HG03575 (cell line): ENCODE data around the gene NLRP8.
"Not testable (repeated sequence)": the region's sequence is repeated elsewhere in the genome, so short reads cannot be mapped to it uniquely, and the experiment has no call there.

Experiments
- ATAC-seq: cut with Tn5 transposase; IDR thresholded peaks from one replicate; pipeline ENCODE4 v1.9.1; 2021; ENCODE audit not compliant: unreplicated experiment, insufficient number of reproducible peaks, low FRiP score; ENCODE audit errors: extremely low read depth

NLRP8 gene

DNA sequence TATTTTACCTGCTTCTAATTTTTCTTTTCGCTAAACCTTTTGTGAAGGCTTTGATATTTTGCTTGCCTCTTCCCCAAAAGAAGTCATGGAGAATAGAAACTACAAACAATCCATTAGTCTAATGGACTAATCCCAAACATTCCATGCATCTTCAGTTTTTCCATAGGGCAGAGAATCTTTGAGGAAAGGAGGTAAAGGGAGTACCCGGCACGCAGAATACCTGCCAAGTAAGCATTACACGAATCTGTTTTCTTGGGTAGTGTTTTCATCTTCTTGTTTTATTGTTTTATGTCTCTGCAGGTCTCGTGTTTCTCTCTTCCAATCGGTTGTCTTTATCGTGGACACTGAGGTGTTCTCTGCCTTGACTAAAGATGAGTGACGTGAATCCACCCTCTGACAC is at the start of gene NLRP8:
Gene NLRP8, plus strand, starts transcription at position 301 of the 400 bp plus-strand sequence.
- no peak for ATAC-seq

DNA sequence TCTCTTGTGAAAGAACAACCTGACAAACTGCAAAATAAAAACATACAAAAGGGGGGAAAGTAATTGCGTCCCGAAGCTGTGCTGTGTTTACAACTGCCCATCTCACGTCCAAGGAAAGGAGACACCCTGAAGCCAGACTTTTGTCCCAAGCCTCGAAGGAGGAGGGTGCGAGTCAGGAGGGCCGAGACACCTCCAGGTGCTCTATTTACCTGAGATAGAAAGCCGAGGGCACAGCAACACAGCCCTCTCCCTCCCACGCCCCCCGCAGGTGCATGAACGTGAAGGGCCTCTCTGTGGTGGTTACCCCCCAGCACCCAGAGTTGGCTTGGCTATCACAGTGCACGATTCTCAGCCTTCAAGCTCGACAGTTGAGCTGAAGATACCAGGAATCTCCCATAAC is 48.7 kb upstream of the NLRP8 start:
- ATAC-seq, result no peak

DNA sequence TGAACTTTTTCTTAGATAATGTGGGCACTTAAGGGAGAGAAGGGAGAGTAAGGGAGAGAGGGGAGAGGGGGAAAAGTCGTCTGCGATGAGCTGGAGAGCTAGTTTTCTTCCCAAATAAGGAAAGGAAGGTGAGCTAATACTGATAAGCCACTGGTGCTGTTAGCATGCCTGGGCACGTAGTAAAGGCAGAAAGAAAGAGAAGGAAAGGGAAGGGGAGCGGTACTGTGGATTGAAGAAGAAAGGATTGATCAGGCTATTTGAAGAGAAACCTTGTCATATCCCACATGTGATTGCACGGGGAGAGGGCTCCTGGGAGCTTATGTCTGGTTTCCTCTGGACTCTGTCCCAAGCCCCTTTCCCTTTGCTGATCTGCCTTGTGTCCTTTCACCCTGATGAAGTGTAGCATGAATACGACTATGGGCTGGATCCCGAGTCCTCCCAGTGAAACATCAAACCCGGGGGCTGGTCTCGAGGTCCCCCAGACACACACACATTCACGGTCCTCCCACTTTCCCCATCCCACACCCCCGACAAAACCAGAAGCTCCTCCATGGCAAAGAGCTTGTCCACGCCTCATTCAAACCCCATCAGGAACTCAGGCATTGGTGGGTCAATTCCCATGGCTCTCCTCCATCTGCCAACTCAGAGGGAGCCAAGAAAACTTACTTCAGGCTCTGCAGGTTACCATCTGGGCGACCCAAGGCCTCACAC is 46.1 kb upstream of the NLRP8 start:
- no peak for ATAC-seq

DNA sequence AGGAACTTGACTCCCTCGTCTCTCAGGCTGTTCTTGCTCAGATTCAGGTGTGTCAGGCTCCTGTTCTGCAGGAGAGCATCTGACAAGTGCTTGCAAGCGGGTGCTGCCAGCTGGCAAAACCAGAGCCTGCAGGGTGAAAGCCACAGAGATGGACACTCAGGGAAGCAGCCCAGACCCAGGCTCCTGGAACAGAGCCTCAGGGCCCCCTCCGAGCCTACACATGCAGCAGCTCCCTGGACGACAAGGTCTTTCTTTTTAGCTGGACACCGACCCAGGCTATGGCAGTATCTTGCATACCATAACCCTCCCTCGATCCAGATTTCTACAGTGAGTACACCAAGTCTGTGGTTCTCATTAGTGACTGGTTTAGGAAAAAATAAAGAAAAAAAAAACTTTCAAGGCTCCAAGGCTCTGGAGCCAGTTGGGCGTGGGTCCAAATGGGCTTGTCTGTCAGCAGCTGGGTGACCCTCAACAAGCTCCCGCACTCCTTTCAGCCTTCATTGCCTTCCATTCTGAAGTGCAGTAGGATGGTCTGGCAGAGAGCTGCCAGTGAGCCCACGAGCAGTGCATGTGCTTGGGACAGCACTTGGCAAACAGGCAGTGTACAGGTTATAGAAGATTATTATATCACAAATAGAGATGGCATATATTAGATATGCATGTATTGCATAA is 45.4 kb upstream of the NLRP8 start:
- ATAC-seq, result no peak

DNA sequence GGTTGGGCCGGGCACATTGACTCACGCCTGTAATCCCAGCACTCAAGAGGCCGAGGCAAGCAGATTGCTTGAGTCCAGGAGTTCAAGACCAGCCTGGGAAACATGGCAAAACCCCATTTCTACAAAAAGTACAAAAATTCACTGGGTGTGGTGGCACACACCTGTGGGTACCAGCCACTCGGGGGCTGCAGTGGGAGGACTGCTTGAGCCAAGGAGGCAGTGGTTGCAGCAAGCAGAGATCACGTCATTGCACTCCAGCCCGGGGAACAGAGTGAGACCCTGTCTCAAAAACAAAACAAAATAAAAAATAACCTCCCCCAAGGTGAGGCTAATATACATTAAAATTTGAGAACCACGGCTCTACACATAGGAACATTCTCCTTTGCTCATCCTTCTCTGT is 40.3 kb upstream of the NLRP8 start:
- ATAC-seq, result no peak

DNA sequence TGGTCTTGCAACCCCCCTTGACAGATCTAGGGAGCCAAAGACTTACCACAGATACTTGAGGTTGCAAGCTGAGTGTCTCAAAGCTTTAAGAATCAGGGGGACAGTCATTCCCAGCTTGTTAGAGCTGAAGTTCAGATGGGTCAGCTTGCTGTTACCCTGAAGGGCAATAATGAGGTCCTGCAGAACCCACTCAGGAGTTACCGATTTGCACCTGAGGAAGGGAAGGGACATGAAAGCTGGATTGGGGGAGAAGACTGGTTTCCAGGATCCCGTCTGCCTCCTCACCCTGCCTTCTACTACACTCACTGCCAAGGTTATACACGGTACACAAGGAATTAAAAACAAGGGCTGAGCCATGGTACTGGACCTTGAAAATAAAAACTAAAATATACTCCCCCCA is 39.9 kb upstream of the NLRP8 start:
- ATAC-seq, result no peak

DNA sequence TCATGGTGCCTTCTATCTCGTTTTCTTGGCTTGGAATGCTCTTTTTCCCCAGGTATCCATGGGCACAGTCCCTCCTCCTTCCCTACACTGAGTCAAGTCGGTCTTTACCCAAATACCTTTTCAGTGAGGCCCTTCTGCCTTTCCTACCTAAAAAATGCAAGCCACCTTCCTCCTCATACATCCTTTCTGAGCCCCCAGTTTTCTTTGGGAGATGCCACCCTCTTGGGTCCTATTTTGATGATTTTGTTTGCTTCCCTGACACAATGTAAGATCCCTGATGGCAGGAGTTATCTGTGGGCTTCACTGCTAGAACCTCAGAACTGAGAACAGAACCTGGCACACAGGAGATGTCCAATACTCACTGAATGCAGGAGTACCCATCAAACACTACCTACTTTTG is 37.8 kb upstream of the NLRP8 start:
- ATAC-seq, result no peak

DNA sequence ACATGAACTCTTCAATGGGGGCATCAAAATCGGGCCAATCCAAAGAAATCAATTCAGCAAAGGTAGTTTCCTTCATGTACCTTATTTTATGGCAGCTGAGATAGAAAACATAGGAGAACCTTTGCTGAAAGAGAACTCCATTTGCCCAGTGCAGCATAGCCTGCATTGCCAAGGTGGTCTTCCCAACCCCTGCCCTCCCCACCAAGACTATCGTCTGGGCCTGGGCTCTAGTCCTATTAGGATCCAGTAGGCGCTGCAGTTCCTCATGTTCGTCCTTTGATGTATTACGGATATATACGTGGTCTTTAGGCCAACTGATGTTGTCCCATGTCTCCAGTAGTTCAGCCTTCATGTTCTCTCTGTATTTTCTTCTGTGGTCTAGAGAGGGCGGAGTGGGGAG is 34.7 kb upstream of the NLRP8 start:
- no peak for ATAC-seq

DNA sequence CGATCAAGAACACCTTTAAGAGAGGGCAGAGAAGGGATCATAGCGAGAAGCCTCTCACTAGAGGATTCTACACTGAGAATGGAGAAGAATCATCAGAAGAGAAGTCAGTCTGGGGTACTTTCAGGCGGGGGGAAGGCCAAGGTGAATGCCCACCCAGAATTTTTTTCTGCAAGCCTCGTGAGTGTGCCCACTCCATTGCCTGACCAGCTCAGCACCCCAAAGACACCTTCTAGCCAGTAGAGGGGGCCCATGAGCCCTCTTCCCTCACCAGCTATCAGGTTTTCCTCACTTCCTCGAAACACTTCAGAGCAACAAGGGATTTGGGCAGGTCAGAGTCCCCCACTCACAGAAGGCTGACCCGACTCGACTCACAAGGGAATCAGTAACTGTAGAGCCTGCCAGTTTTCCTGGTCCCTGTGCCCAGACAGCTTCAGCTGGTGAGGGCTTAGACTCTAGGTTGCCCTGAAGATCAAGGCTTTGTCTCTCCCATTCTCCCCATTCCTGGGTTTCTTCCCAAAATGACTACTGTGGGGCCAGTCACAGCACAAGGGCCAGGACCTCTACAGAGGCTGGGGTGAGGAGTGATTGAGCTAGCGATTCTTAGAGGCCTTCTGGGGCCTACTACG is 33.9 kb upstream of the NLRP8 start:
- no peak for ATAC-seq

DNA sequence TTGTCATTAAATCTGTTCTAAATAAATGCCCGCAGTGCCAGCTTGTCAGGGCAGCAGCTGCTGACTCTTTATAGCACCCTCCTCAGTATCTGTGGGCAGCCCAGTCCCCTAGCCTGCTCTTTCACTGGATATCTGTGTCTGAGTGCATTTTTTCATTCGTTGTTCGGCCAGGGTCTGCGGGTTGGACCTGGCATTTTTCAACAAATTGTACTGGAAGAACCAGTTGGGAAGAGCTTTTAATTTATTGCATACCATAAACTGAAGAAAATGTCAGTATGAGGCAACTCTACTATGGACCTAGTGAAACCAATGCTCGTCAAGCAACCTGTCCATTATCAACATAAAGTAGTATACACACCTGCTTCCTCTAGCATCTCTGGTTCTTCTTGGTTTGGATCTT is 24.1 kb upstream of the NLRP8 start:
- no peak for ATAC-seq

DNA sequence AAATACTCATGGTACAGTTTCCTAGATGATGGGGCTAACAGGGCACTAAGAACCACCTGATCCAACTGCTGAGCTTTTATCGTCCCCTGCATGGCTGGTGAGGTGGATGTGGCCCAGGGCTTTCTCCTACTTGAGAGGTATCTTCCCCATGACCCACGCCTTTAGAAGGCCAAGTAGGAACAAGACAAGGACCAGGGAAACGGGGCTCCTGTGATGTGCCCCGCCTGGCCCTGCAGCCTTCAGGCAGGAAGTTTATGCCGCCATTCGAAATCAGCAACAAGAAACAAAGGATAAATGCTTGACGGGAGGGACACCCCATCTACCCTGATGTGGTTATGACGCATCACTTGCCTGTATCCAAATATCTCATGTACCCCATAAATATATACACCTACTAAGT is 19.6 kb upstream of the NLRP8 start:
- ATAC-seq, result no peak

DNA sequence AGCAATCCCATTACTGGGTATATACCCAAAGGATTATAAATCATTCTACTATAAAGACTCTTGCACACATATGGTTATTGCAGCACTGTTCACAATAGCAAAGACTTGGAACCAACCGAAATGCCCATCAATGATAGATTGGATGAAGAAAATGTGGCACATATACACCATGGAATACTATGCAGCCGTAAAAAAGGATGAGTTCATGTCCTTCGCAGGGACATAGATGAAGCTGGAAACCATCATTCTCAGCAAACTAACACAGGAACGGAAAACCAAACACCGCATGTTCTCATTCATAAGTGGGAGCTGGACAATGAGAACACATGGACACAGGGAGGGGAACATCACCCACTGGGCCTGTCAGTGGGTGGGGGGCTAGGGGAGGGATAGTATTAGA is 18.4 kb upstream of the NLRP8 start:
- not testable (repeated sequence) for ATAC-seq

DNA sequence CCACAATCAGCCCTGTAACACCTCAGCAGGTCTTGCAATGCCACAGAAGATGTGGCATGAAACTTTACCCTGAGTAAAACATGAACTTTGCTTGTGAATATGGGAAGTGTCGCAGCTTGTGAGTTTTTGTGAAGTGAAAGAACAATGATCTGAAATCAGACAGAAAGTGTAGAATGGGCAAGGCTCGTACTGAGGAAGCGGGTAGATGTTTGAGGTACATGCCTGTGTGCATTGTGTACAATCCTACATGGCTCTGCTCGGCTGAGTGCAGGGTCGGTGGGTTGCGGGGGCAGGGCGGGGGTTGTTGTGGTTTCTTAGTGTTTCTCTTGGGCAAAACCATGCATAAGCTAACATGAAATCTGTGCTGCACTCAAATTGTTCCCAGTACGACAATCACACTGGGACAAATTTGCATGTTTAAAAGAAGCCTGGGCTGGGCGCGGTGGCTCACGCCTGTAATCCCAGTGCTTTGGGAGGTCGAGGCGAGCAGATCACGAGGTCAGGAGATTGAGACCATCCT is 16.6 kb upstream of the NLRP8 start:
- ATAC-seq, result no peak

DNA sequence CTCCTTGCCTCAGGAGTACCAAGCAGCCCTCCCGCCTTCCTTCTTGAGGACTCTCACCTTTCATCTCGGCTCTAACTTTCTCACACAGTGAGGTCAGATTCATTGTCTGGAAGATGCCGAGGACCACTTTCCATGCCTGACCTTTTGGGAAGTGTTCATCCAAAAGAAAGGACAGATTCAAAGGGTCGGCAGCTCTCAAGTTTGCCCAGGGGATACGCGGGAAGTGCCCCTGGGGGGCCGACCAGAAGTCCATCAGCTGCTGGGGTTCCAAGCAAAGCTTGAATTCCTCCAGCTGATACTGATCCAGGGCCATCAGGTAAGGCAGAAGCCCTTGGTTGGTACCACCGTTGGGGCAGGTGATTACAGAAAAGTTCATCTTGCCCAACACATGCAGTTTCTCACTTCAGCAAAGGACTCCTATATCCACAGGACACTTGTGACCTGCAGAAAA is 15.7 kb upstream of the NLRP8 start, which contains the start of gene NLRP13:
Gene NLRP13, minus strand, starts transcription at position 401 of the 451 bp plus-strand sequence. Its CDS starts 25 bp downstream, at position 376.
- ATAC-seq, result no peak

DNA sequence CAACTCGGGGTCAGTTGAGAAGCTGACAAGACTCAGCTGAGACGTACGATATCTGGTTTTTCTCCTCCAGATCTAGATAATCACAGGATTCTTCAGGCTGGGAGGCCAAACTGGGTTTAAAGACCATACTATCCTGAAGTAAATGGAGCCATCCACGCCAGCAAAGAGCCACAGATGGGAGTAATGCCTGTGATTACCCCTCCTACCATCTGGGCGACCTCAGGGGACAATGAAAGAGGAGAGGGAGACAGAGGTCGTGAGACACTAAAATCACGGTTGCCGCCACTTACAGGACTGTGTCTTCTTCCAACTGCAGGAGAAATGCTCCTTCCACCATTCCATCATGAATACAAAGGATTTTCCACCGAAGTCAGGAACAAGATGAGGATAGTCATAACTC is 12.4 kb upstream of the NLRP8 start:
- no peak for ATAC-seq

DNA sequence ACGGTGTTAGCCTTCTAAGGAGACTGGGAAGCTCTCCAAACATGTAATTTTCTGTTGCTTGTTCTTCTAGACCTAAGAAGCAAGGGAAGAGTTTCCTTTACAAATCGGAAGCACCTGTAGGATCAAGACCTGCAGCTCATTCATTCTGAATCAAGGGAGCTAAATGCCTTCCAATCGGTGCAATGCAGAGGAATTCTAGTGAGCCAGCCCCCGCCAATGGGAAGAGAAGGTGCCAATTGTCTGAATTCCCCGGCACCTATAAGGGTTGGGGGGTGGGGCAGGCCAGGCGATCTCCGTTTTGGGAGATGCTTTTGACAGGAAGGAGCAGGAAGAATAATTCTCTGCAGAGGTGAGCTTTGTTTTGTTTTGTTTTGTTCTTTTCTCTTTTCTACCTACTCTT is 8.4 kb upstream of the NLRP8 start:
- ATAC-seq, result no peak

DNA sequence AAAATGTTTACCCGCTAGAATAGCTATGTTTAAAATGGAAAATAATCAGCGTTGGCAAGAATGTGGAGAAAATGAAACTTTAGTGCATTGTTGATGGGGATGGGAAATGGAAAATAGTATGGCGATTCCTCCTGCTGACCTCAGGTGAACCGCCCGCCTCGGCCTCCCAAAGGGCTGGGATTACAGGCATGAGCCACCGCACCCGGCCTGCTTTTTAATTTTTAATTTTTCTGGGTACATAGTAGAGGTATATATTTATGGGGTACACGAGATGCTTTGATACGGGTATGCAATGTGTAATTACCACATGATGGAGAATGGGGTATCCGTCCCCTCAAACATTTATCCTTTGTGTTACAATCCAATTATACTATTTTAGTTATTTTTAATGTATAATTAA is 7.3 kb upstream of the NLRP8 start:
- no peak for ATAC-seq

DNA sequence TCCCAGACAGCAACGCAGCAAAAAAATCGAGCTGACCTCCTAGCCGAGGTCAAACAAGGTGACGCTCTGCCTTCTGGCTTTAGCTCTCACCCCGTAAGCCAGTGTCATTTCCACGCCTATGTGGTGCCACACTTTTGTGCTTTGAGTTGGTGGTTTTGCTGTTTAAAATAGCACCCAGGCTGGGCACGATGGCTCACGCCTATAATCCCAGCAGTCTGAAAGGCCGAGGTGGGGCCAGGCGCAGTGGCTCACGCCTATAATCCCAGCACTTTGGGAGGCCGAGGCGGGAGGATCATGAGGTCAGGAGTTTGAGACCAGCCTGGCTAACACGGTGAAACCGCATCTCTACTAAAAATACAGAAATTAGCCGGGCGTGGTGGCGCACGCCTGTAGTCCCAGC is 2.9 kb downstream of the NLRP8 start:
- ATAC-seq, result not testable (repeated sequence)

DNA sequence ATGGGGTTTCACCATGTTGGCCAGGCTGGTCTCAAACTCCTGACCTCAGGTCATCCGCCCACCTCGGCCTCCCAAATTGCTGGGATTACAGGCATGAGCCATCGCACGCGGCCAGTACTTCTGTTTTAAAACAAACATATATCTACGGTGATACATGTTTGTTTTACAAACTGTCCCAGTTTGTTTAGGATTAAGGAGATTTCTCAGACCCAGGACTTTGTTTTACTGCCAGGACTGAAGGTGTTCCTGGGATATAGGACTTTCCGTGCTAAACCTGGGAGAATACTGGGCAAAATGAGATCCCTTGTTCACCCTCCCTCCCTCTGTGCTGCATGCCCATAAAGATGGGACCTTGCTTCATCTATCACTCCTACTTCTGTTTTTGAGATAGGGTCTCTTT is 8.8 kb downstream of the NLRP8 start:
- ATAC-seq, result no peak

DNA sequence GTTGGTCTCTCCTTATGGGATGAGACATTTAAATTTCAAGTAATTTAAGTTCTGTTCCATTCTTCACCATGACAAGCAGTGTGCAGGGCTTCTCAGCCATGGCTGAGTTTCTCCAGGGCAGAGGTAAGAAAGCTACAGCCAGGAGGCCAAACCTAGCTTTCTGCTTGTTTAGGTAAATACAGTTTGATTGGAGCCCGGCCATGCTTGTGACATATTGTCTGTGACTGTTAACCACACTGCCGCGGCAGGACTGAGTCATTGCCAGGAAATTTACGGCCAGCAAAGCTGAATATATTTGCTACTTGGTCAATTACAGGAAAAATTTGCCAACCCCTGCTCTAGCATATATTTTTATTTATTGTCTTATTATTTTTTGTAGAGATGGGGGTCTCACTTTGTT is 10.7 kb downstream of the NLRP8 start:
- no peak for ATAC-seq
